HepG2 (cell line): ENCODE data around the gene STK24. TPM values are rescaled to one million over a fixed set of nuclear protein-coding genes. Genes with fewer than 3 reads are reported as not detected.

ENCODE experiments used
- BRF2 ChIP-seq: sonication (generic); formaldehyde crosslinking; IDR thresholded peaks from 2 replicates; pipeline ENCODE4 v1.8.1; 2022; ENCODE audit warnings: mild to moderate bottlenecking, missing genetic modification reagents
- DMAP1 ChIP-seq: IDR thresholded peaks from 2 replicates; pipeline ENCODE4 v1.6.1; 2016
- EZH2 ChIP-seq: conservative IDR thresholded peaks from 2 replicates; pipeline ENCODE4 v1.6.1; 2012; ENCODE audit warnings: mild to moderate bottlenecking, low read depth, low read length, moderate library complexity
- GLI4 ChIP-seq: sonication (generic); formaldehyde crosslinking; IDR thresholded peaks from 2 replicates; pipeline ENCODE4 v1.5.1; 2020; ENCODE audit warnings: missing genetic modification reagents, mild to moderate bottlenecking, moderate library complexity, borderline replicate concordance
- GPBP1L1 ChIP-seq: sonication (generic); formaldehyde crosslinking; IDR thresholded peaks from 2 replicates; pipeline ENCODE4 v1.5.0; 2020; ENCODE audit warnings: mild to moderate bottlenecking, missing genetic modification reagents
- MAFF ChIP-seq: IDR thresholded peaks from 2 replicates; pipeline ENCODE4 v1.6.1; 2011; ENCODE audit warnings: low read depth, low read length, improper control_type of control experiment
- PRDM10 ChIP-seq: sonication (generic); formaldehyde crosslinking; IDR thresholded peaks from 2 replicates; pipeline ENCODE4 v1.4.0; 2020; ENCODE audit warnings: low read depth, missing genetic modification reagents
- REL ChIP-seq: sonication (generic); formaldehyde crosslinking; conservative IDR thresholded peaks from 2 replicates; pipeline ENCODE4 v1.8.0; 2022; ENCODE audit warnings: mild to moderate bottlenecking, missing genetic modification reagents, moderate library complexity
- TBL1XR1 ChIP-seq: fragments of 150-350 bp; IDR thresholded peaks from 2 replicates; pipeline ENCODE4 v1.6.1; 2014; ENCODE audit warnings: borderline replicate concordance, low read length; ENCODE audit not compliant: partially characterized antibody
- ZHX1 ChIP-seq: sonication (generic); formaldehyde crosslinking; IDR thresholded peaks from 2 replicates; pipeline ENCODE4 v1.8.1; 2022; ENCODE audit warnings: low read depth, mild to moderate bottlenecking, missing genetic modification reagents
- ZNF20 ChIP-seq: sonication (generic); formaldehyde crosslinking; IDR thresholded peaks from 2 replicates; pipeline ENCODE4 v1.4.0; 2020; ENCODE audit warnings: mild to moderate bottlenecking, moderate library complexity, missing genetic modification reagents
- ZNF232 ChIP-seq: sonication (generic); formaldehyde crosslinking; IDR thresholded peaks from 2 replicates; pipeline ENCODE4 v1.4.0; 2020; ENCODE audit warnings: missing genetic modification reagents, borderline replicate concordance
- ZNF326 ChIP-seq: sonication (generic); formaldehyde crosslinking; IDR thresholded peaks from 2 replicates; pipeline ENCODE4 v1.4.0; 2020; ENCODE audit warnings: missing genetic modification reagents, borderline replicate concordance
- ZNF431 ChIP-seq: sonication (generic); formaldehyde crosslinking; IDR thresholded peaks from 2 replicates; pipeline ENCODE4 v1.9.0; 2022; ENCODE audit warnings: missing genetic modification reagents, low read depth, mild to moderate bottlenecking, borderline replicate concordance
- ZNF615 ChIP-seq: sonication (generic); formaldehyde crosslinking; IDR thresholded peaks from 2 replicates; pipeline ENCODE4 v1.5.0; 2020; ENCODE audit warnings: mild to moderate bottlenecking, missing genetic modification reagents, borderline replicate concordance
- ZNF749 ChIP-seq: sonication (generic); formaldehyde crosslinking; IDR thresholded peaks from 2 replicates; pipeline ENCODE4 v1.8.0; 2022; ENCODE audit warnings: mild to moderate bottlenecking, missing genetic modification reagents, moderate library complexity, borderline replicate concordance
- ZNF850 ChIP-seq: sonication (generic); formaldehyde crosslinking; conservative IDR thresholded peaks from 2 replicates; pipeline ENCODE4 v1.9.0; 2021; ENCODE audit warnings: mild to moderate bottlenecking, missing genetic modification reagents
- polyA plus RNA-seq, 8 experiments: library from polyadenylated mRNA; depleted of rRNA in 3 of 8; stranded (reverse) in 7 of 8; unstranded in 1 of 8; fragments of >200 nt; fragmentation: Illumina TruSeq in 4 of 8; extraction: Trizol in 4 of 8; gene quantifications; 2 replicates each; pipeline versions ENCODE4 v1.2.1 to v1.2.3, GENCODE V29; 2011 to 2016; ENCODE audit warnings: low read depth in 4 of 8, missing spikeins in 1 of 8, mixed read lengths in 1 of 8; ENCODE audit not compliant: insufficient read depth in 1 of 8
- total RNA-seq, 5 experiments: library from RNA; depleted of rRNA; stranded (reverse); fragments of >200 nt; fragmentation: Illumina TruSeq; extraction: Trizol; gene quantifications; 2 replicates each; pipeline ENCODE4 v1.2.3, GENCODE V29; 2016; ENCODE audit warnings: low read depth in 1 of 5

The STK24 gene
- total and polyA plus RNA-seq, 2 of the 13 experiments (the other 11 are each of a cell fraction or from before 2014, with no cell fraction given): 51.3 to 73.0 TPM

- TF ChIP-seq ZNF20: no peak
- no peak for TF ChIP-seq TBL1XR1
- TF ChIP-seq ZNF431: no peak
- TF ChIP-seq REL (CRISPR knock-in tag): no peak
- TF ChIP-seq GLI4: no peak; the same call in 1 of the 2 replicates
- peak; percentile 74; the same call in 1 of the 2 replicates for TF ChIP-seq DMAP1 (CRISPR knock-in tag)
- no peak for TF ChIP-seq GPBP1L1 (CRISPR knock-in tag)
- TF ChIP-seq PRDM10 (CRISPR knock-in tag): no peak
- no peak for TF ChIP-seq BRF2
- no peak for TF ChIP-seq EZH2
- no peak for TF ChIP-seq ZHX1
- TF ChIP-seq MAFF: no peak
- no peak for TF ChIP-seq ZNF232 (CRISPR knock-in tag)
- no peak for TF ChIP-seq ZNF850 (CRISPR knock-in tag)
- TF ChIP-seq ZNF615 (CRISPR knock-in tag): no peak
- no peak for TF ChIP-seq ZNF749 (CRISPR knock-in tag)
- no peak for TF ChIP-seq ZNF326 (CRISPR knock-in tag)
Observed at GRCh38 chr13:98576963-98577835, at the start of gene STK24 (continued).
